Panc1 (cell line): Measurements from ENCODE around the gene HPN. TPM values are rescaled to one million over a fixed set of nuclear protein-coding genes. Genes with fewer than 3 reads are reported as not detected.

Experiments
- ATAC-seq: fragments of 200-7000 bp; cut with Tn5 transposase; 2 replicates; pipeline ENCODE4 v1.9.1; 2020; ENCODE audit warnings: mild to moderate bottlenecking, moderate library complexity
- BruUV-seq: library from RNA; stranded (reverse); fragments of 400-500 nt; replicated peaks from 2 replicates; lab custom pipeline; 2021; lab: Mats Ljungman, UMichigan
- CTCF ChIA-PET: fragments of 300-600 bp; sonication (Branson Sonifier 250); formaldehyde crosslinking; loops from one replicate; lab custom pipeline; 2022; ENCODE audit warnings: antibody characterized with exemption; lab: Charles Lee
- POLR2A ChIA-PET: fragments of 300-600 bp; sonication (Branson Sonifier 250); formaldehyde crosslinking; loops from one replicate; lab custom pipeline; 2022; ENCODE audit warnings: antibody characterized with exemption; lab: Charles Lee
- DNase-seq: peaks from one replicate; pipeline ENCODE4 v3.0.0-alpha.2; 2010; ENCODE audit warnings: low read depth, low spot score
- H3K27ac ChIP-seq: 2 replicates; pipeline ENCODE4 v1.5.1; 2011; ENCODE audit warnings: mild to moderate bottlenecking, low read length, inconsistent platforms
- H3K27me3 ChIP-seq: fragments of 200-500 bp; sonication (Bioruptor generic); 2 replicates; pipeline ENCODE4 v1.6.0; 2014; ENCODE audit warnings: low read length, inconsistent platforms; ENCODE audit not compliant: control insufficient read depth, insufficient read depth
- H3K36me3 ChIP-seq: fragments of 200-500 bp; sonication (Bioruptor generic); 2 replicates; pipeline ENCODE4 v1.5.1; 2014; ENCODE audit warnings: inconsistent platforms, mild to moderate bottlenecking, low read length, moderate library complexity; ENCODE audit not compliant: control insufficient read depth, insufficient read depth
- H3K4me1 ChIP-seq: 2 replicates; pipeline ENCODE4 v1.5.1; 2011; ENCODE audit warnings: inconsistent platforms, mild to moderate bottlenecking, low read length, moderate library complexity; ENCODE audit not compliant: control insufficient read depth, insufficient read depth
- H3K4me3 ChIP-seq, 2 experiments: 2 replicates each; pipeline ENCODE4 v1.5.1; 2011 to 2012; ENCODE audit warnings: low read depth in 2 of 2, low read length in 2 of 2, mild to moderate bottlenecking in 2 of 2, inconsistent platforms in 1 of 2, moderate library complexity in 1 of 2
- H3K9me3 ChIP-seq: fragments of 200-500 bp; sonication (Bioruptor generic); 2 replicates; pipeline ENCODE4 v1.5.1; 2014; ENCODE audit warnings: low read depth, mild to moderate bottlenecking, inconsistent platforms, low read length, moderate library complexity; ENCODE audit not compliant: control insufficient read depth, insufficient read depth
- POLR2AphosphoS5 ChIP-seq: IDR thresholded peaks from 2 replicates; pipeline ENCODE4 v1.6.1; 2012; ENCODE audit warnings: mild to moderate bottlenecking, low read depth, low read length, moderate library complexity
- SIN3A ChIP-seq: IDR thresholded peaks from 2 replicates; pipeline ENCODE4 v1.6.1; 2012; ENCODE audit warnings: low read depth, mild to moderate bottlenecking, low read length, moderate library complexity, borderline replicate concordance; ENCODE audit not compliant: insufficient read depth
- TCF7L2 ChIP-seq: IDR thresholded peaks from 2 replicates; pipeline ENCODE4 v1.6.1; 2011; ENCODE audit warnings: mild to moderate bottlenecking, low read depth, low read length, inconsistent platforms
- in situ Hi-C: cut with HindIII; loops from 2 replicates; pipeline ENCODE4 v1.10.0; 2016; ENCODE audit warnings: low sequenced_read_pairs, low pct_unique_long_range_greater_than_20kb
- intact Hi-C: fragments of 100-400 bp; cut with micrococcal nuclease; formaldehyde crosslinking; loops from one replicate; pipeline ENCODE4 v1.10.0; 2022; ENCODE audit not compliant: unreplicated experiment
- total RNA-seq: library from RNA; stranded (reverse); gene quantifications from one replicate; pipeline ENCODE4 v1.2.1, GENCODE V29; 2021; ENCODE audit not compliant: unreplicated experiment
- TF ChIP-seq, protein P1 (sequence below), 2 experiments: IDR thresholded peaks; 2 replicates each; pipeline ENCODE4 v1.6.1; 2011 to 2012; ENCODE audit warnings: low read depth in 2 of 2, control low read depth in 1 of 2, low read length in 1 of 2, mild to moderate bottlenecking in 1 of 2, moderate library complexity in 1 of 2; ENCODE audit not compliant: insufficient read depth in 1 of 2
- TF ChIP-seq, protein P2 (sequence below): fragments of 450-650 bp; IDR thresholded peaks from 2 replicates; pipeline ENCODE4 v1.5.1; 2017; ENCODE audit warnings: mild to moderate bottlenecking

Gene HPN
- total RNA-seq, 1 experiment from 2014 or later = 0.08 TPM

DNA sequence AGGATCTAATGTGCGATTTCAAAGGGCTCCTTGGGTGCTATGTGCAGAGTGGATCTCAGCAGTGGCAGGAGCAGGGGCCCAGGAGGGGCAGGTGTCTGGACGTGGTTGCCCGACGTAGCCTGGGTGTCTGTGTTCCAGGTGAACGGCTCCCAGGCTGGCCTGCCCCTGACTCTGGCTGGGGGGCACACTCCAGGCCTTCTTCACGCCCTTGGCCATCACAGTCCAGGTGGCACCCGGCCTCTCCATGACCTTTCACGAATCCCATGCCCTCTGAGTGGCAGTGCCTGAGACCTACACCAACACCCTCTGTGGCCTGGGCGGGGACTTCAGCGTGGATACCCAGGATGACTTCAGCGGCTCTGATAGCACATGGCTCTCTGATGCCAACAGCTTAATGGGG, 62.8 kb downstream of the HPN start:
- DNase-seq (no peak), ATAC-seq (no peak)
- H3K27me3 ChIP-seq = no peaks in the 10 kb centered on the region
- no peaks in the 10 kb centered on the region for H3K9me3 ChIP-seq
- H3K4me3 ChIP-seq = no peak overlapping the region
- H3K4me1 ChIP-seq = no peaks in the 10 kb centered on the region
- H3K27ac ChIP-seq = no peak overlapping the region
- in situ Hi-C loops (no loop called here), intact Hi-C loops (no loop called here)
- BruUV-seq = no TSS peak
- POLR2A ChIA-PET = no interaction called here
- TF ChIP-seq, protein P1, sequence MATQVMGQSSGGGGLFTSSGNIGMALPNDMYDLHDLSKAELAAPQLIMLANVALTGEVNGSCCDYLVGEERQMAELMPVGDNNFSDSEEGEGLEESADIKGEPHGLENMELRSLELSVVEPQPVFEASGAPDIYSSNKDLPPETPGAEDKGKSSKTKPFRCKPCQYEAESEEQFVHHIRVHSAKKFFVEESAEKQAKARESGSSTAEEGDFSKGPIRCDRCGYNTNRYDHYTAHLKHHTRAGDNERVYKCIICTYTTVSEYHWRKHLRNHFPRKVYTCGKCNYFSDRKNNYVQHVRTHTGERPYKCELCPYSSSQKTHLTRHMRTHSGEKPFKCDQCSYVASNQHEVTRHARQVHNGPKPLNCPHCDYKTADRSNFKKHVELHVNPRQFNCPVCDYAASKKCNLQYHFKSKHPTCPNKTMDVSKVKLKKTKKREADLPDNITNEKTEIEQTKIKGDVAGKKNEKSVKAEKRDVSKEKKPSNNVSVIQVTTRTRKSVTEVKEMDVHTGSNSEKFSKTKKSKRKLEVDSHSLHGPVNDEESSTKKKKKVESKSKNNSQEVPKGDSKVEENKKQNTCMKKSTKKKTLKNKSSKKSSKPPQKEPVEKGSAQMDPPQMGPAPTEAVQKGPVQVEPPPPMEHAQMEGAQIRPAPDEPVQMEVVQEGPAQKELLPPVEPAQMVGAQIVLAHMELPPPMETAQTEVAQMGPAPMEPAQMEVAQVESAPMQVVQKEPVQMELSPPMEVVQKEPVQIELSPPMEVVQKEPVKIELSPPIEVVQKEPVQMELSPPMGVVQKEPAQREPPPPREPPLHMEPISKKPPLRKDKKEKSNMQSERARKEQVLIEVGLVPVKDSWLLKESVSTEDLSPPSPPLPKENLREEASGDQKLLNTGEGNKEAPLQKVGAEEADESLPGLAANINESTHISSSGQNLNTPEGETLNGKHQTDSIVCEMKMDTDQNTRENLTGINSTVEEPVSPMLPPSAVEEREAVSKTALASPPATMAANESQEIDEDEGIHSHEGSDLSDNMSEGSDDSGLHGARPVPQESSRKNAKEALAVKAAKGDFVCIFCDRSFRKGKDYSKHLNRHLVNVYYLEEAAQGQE (IDR thresholded peaks at IDR 0.05; ENCODE audit: insufficient read depth in 1 of 2, low read depth in 2 of 2, low read length in 1 of 2) = no peak
- TF ChIP-seq POLR2AphosphoS5 = no peak
- TF ChIP-seq SIN3A = no peak
- TF ChIP-seq TCF7L2 = no peak
- TF ChIP-seq, protein P2, sequence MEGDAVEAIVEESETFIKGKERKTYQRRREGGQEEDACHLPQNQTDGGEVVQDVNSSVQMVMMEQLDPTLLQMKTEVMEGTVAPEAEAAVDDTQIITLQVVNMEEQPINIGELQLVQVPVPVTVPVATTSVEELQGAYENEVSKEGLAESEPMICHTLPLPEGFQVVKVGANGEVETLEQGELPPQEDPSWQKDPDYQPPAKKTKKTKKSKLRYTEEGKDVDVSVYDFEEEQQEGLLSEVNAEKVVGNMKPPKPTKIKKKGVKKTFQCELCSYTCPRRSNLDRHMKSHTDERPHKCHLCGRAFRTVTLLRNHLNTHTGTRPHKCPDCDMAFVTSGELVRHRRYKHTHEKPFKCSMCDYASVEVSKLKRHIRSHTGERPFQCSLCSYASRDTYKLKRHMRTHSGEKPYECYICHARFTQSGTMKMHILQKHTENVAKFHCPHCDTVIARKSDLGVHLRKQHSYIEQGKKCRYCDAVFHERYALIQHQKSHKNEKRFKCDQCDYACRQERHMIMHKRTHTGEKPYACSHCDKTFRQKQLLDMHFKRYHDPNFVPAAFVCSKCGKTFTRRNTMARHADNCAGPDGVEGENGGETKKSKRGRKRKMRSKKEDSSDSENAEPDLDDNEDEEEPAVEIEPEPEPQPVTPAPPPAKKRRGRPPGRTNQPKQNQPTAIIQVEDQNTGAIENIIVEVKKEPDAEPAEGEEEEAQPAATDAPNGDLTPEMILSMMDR = no peak
- H3K36me3 ChIP-seq = no peaks in the 10 kb centered on the region
- CTCF ChIA-PET = no interaction called here

DNA sequence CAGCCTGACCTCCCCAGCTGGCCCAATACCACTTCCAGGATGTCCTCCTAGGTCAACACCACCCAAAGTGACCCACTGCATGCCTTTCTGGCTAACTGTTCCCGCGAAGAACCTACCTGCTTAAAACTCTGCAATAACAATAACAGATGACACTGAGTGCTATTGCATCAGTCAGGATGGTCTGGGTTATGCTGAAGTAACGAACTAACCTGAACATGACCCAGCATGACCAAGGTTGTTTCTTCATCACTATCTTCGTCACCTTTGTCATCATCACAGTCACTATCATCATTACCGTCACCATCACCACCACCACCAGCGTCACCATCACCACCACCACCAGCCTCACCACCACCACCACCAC, 63.5 kb downstream of the HPN start:
- H3K4me1 ChIP-seq = no peaks in the 10 kb centered on the region
- no peak overlapping the region for H3K4me3 ChIP-seq
- ATAC-seq (no peak), DNase-seq (no peak)
- intact Hi-C loops = no loop called here
- in situ Hi-C loops = no loop called here
- no peak overlapping the region for H3K27ac ChIP-seq
- TF ChIP-seq TCF7L2 = no peak
- TF ChIP-seq, protein P1 (IDR thresholded peaks at IDR 0.05; ENCODE audit: insufficient read depth in 1 of 2, low read depth in 2 of 2, low read length in 1 of 2) = no peak
- TF ChIP-seq, protein P2 = no peak
- BruUV-seq = no TSS peak
- ChIA-PET CTCF (no interaction called here), POLR2A (no interaction called here)
- H3K9me3 ChIP-seq = no peaks in the 10 kb centered on the region
- H3K36me3 ChIP-seq = no peaks in the 10 kb centered on the region
- no peaks in the 10 kb centered on the region for H3K27me3 ChIP-seq
